ENCODE data around the gene RASL11A.
"Not testable (repeated sequence)": the region's sequence is repeated elsewhere in the genome, so short reads cannot be mapped to it uniquely, and the experiment has no call there.

DNA sequence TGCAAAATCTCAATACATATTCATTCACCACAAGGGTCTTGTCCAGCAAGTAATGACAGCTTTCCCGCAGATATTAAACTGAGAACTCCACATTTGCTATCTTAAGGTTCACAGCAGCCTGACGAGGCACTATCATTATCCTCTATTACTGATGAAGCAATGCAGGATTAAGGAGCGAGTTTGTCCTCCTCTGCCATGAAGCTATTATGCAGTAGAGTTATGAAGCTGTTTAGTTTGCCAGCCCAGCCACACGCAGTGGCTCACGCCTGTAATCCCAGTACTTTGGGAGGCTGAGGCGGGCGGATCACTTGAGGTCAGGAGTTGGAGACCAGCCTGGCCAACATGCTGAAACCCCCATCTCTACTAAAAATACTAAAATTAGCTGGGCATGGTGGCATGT, 29.8 kb downstream of the RASL11A start:
- TF ChIP-seq POLR2A (IDR thresholded peaks at IDR 0.05) = not testable (repeated sequence)
- TF ChIP-seq, protein P1, sequence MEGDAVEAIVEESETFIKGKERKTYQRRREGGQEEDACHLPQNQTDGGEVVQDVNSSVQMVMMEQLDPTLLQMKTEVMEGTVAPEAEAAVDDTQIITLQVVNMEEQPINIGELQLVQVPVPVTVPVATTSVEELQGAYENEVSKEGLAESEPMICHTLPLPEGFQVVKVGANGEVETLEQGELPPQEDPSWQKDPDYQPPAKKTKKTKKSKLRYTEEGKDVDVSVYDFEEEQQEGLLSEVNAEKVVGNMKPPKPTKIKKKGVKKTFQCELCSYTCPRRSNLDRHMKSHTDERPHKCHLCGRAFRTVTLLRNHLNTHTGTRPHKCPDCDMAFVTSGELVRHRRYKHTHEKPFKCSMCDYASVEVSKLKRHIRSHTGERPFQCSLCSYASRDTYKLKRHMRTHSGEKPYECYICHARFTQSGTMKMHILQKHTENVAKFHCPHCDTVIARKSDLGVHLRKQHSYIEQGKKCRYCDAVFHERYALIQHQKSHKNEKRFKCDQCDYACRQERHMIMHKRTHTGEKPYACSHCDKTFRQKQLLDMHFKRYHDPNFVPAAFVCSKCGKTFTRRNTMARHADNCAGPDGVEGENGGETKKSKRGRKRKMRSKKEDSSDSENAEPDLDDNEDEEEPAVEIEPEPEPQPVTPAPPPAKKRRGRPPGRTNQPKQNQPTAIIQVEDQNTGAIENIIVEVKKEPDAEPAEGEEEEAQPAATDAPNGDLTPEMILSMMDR (IDR thresholded peaks at IDR 0.05) = not testable (repeated sequence)

Data from adrenal gland (tissue), 5 donors.